GM19452 (cell line): ENCODE measurements around the gene TULP1.
A peak's percentile ranks its signal among the peaks of the same experiment; 100 is the strongest.

Source experiments
- ATAC-seq: cut with Tn5 transposase; IDR thresholded peaks from one replicate; pipeline ENCODE4 v1.9.1; 2021; ENCODE audit not compliant: unreplicated experiment

The TULP1 gene

DNA sequence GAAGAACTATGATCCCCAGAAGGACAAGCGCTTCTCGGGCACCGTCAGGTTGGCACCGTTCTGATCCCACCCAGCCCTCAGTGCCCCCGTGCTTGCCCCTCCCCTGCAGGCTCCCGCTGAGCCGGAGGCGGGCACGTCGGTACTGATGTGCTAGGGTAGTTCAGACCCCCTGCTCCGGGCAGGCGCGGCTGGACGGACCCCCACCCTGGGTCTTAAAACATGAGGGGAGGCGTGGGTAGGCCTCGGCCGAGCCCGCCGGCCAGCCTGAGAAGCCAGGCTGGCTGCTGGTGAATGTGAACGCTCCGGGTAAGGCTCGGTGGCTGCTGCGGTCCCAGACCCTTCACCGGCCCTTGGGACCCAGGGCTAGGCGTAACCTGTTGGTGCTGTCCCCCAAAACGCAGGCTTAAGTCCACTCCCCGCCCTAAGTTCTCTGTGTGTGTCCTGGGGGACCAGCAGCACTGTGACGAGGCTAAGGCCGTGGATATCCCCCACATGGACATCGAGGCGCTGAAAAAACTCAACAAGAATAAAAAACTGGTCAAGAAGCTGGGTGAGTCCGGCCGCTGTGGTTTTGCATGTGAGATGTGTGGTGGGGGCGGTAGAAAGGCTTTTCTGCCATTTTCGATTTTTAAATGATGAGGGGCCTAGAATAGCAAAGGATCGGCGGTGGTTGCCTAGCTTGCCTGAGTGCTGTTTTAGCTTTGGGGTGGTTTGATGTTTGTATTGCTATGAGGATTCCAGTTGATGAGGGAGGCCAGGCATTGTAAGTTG lies 43.5 kb downstream of the TULP1 start:
- no peak for ATAC-seq

DNA sequence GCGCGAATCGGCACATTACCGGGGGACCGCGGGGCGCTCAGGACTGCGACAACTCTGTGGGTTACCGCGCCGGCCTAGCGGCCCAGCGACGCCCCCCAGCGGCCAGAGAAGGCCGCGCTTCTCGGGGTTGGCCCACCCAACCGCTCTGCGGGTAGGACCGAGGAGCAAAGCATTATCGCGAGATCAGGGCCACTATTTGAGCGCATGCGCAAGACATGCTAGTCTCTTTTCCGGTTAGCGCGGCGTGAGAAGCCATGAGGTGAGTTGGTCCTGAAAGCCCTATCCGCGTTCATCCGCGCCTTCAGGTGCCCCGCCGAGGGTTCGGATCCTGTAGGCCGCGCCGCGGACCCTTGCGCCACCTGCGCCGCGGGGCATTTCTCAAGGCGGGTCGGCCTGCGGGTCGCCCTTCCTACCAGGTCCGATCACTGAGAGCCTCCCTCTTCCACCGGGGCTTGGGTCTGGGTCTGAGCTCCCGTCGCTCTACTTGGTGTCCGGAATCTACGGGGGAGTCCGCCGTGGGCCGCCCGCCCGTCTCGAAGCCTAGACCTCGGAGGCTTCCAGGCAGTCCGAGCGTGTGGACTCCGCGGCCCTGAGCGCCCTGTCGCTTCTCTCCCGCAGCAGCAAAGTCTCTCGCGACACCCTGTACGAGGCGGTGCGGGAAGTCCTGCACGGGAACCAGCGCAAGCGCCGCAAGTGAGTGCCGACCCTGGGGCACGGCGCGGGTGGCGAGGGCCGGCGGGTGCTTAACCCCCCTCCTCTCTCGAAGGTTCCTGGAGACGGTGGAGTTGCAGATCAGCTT lies 44.3 kb downstream of the TULP1 start, which contains the start of gene RPL10A:
RPL10A (plus strand) TSS at position 221 of the 799 bp plus-strand sequence; CDS start at position 255, 34 bp downstream.
- peak; percentile 67 for ATAC-seq

DNA sequence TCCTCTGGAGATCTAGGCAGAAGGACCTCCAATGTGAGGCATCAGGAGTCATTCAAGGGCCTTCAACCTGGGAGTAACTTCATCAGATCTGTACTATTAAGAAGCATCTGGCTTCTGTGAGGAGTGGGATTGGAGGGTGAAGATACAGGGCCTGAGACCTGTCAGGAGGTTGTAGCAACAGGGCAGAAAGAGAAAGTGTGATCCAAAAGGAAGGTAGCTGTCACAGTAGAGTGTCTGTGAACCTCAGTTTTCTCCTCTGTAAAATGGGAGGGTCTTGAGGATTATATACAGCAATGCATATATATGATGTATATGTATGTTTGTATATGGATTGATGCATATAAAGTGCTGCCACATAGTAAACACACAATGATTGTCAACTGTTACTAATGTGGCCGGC lies 47.0 kb downstream of the TULP1 start:
- no peak for ATAC-seq

DNA sequence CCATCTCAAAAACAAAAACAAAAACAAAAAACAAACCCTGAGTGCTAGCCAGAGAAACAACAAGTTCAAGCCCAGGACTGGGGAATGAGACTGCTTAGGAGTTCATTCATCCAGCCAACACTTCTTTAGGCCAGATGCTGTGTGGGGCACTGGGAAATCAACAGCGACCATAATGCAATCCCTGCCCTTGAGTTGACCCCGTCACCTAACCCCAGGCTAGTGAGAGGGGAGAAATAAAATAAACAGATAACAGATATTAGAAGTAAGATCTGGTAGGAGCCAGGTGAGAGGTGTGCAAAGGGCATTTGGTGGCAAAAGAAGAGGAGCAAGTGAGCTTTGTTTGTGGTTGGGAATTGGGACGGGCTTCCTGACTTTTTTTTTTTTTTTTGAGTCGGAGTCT lies 49.4 kb downstream of the TULP1 start:
- no peak for ATAC-seq

DNA sequence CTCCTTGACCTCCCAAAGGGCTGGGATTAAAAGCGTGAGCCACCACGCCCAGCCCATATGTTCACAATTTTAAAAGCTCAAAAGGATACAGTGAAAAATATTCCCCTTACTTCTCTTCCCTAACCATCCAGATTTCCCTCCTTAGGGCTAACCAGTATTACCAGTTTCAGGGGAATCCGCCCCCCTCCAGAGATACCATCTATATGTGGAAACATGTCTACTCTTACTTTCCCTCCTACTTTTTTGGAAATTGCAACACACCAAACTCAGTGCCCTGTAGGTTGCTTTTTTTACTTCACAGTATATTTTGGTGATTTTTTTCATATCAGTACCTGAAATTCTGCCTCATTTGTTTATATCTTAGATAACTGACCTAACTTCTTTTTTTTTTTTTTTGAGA lies 51.4 kb downstream of the TULP1 start:
- ATAC-seq: no peak

DNA sequence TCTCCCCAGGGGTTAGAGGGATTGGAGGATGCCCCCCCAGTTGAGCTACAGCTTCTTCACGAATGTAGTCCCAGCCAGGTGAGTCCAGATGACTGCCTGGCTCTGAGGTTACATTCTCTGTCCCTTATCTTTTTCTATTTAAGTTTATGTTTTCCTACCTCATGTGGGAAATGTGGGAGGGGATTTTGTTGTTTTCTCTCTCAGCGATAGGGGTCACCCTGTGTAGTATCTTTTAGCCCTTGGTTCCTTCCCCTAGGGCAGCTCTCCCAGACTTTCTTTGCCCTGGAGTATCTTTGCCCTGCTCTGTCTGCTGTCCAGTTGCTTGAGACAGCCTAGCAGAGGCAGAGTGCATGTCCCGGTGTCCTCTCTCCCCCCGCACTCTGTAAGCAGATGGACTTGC lies 54.8 kb downstream of the TULP1 start:
- no peak for ATAC-seq

DNA sequence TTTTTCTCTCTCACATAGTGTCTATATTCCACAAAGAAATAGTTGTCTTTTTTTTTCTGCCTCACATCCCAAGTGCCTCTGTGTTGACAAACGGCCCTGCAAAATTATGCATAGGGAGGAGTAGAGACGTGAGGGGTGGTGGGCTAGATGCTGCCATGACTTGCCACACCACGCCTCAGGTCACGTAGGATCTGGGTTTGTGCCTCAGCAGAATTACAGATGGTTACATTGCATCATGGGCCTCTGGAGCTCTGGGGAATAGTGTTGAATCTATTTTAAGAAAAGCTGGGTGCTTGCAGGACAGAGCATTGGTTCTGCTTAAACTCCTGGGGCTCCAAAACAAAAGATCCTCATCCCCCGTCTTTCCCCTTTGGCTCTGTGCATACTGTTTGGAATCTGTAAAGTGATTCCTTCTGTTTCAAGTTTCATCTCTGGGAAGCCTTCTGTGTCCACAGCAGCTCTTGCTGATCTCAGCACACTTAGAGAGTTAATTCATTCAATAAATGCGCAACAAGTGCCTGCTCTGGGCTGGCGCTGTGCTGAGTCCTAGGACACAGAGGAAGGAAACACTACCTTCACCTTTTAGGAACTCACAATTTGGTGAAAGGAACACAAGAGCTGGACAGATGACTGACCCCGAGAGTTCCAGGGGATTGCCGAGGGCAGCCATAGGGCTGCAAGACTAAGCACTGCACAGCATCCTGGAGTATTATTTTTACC lies 58.1 kb downstream of the TULP1 start:
- ATAC-seq: no peak

DNA sequence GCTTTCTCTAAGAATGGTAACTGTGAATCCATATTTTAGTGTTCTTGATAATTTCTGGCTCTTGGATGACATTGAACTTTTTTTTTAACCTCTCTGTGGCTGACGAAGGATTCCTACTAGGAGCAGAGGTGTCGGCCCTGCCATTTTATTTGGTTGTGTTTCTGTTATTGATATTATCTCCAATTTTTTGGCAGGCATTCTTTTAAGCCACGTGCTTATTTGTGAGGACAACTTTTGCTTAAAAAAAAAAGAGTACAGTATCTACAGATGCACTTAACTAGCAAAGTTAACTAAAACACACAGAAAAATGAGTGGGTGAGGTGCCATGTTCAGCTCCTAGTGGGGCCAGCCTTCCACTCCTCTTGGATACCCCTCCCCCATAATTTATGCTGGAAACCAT lies 59.5 kb downstream of the TULP1 start:
- ATAC-seq: no peak

DNA sequence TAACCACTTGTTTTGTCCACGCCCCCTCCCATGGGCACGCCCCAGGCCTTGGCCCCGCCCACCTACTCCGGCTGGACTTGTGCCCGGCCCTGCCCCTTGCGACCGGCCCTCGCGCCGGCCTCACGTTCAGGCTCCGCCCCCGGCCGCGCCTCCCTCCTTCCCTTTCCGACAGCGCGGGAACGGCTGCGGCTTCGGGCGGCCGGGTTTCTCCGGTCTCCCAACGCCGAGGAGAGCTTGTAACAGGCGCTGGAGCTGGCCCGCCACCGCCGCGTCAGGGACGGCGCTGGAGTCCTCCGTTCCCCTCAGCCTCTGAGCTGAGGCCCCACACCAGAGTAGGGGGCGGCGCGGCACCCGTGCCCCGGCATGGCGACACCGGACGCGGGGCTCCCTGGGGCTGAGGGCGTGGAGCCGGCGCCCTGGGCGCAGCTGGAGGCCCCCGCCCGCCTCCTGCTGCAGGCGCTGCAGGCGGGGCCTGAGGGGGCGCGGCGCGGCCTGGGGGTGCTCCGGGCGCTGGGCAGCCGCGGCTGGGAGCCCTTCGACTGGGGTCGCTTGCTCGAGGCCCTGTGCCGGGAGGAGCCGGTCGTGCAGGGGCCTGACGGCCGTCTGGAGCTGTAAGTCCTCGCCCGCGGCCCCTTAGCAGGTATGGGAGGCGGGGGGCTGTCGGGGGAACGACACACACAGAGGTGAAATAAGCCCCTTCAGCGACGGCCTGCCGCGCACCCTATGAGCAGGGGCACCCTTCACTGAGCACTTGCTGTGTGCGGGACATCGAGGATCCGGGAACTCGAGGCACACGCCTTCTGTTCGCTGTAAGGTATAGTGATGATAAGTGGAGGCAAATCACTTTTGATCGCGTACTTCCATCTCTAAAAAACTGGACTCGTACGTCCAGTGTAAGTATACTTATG lies 60.3 kb downstream of the TULP1 start, which contains the start of gene FANCE:
FANCE (plus strand) TSS at position 156 of the 908 bp plus-strand sequence; CDS start at position 364, 208 bp downstream.
- peak; percentile 90 for ATAC-seq

DNA sequence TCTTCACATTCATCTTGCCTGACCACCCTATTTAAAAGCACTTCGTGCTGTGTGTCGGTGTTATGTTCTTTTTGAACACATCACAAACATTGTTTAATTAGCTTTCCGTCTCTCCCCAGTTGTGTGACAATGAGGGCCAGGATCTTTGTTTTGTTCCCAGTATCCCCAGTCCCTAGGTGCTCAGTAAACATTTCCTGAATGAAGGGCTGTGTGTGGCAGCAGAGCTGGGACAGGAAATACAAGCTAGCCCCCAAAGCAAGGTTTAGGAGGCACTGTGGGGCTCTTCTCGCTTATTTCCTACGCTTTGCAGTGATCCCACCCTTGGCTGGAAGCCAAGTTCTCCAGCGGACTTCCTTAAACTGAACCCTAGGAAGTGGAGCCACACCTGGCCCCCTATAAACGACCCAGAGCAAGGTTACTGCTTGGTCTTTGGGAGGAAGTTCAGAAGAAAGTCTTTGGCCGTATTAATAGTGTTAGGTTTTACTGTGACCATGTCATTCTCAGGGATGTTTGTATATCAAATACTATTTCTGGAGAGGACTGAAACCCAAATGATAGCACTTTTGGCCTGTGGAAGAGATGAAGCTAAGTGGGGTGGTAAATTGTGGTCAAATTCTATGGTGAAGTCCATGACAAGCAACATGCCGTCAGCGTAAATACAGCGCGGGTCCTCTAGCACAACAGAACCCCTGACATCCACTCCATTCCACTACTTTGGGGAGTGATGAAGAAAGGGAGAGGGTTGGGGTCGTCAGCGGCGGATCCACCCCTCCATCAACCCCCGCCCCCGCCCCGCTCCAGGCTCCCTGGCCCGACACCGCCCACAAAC lies 61.1 kb downstream of the TULP1 start:
- no peak for ATAC-seq

DNA sequence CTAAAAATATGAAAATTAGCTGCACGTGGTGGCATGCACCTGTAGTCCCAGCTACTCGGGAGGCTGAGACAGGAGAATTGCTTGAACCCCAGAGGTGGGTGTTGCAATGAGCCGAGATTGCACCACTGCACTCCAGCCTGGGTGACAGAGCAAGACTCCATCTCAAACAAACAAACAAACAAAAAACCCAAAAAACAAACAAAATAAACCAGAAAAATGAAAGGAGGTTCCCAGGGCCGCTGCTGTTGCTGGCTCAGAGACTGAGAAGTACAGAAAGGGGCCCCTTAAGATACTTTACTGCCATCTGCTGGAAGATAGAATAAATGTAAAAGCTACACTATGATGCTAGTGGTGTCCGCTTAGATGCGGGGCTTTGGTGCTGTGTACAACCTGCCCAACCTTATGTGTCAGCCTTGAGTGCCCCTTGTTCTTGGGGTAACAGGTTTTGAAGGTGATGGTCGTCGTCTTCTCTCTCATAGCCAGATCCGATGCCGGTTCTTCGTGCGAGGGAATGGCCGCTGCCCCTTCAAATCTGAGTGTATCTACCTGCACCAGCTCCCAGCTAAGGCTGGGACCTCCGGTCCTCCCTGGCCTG lies 63.3 kb downstream of the TULP1 start:
- no peak for ATAC-seq

DNA sequence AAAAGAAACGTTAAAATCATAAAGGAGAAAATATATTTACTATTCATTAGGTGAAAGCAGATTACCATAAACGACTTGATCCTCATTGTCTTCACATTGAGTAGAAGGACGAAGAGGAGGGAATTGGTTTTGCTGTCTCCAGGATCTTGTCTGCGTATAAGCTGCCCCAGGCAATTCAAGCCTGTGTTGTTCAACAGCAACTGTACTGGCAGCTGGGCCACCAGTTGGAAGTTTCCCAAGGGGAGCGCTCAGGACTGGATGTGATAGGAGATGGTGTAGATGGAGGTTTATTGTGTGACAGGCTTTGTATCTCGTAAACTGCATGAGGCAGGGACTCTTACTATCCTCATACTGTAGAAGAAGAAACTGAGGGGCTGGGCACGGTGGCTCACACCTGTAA lies 64.5 kb downstream of the TULP1 start:
- ATAC-seq: no peak
